Transverse colon (tissue), 4 donors: ENCODE measurements around the gene KCNJ2.

Source experiments
- CTCF ChIP-seq, 5 experiments: fragments of 200-600 bp in 3 of 5; fragments of 450-650 bp in 2 of 5; sonication (generic) in 3 of 5; IDR thresholded peaks; 1 replicate in 2 of 5; 2 replicates in 3 of 5; pipeline ENCODE4 v1.5.1; 2016 to 2017; ENCODE audit warnings: antibody characterized with exemption in 5 of 5, inconsistent platforms in 3 of 5, mild to moderate bottlenecking in 2 of 5, moderate library complexity in 1 of 5
- EP300 ChIP-seq: sonication (generic); formaldehyde crosslinking; IDR thresholded peaks from one replicate; pipeline ENCODE4 v1.6.1; 2017; ENCODE audit warnings: antibody characterized with exemption, low read depth
- POLR2A ChIP-seq: fragments of 450-650 bp; IDR thresholded peaks from one replicate; pipeline ENCODE4 v1.6.1; 2016; ENCODE audit warnings: antibody characterized with exemption, mild to moderate bottlenecking, moderate library complexity
- POLR2AphosphoS5 ChIP-seq, 3 donors: sonication (generic); formaldehyde crosslinking; IDR thresholded peaks; one replicate each; pipeline ENCODE4 v1.6.1; 2016; ENCODE audit warnings: antibody characterized with exemption in 3 of 3

DNA sequence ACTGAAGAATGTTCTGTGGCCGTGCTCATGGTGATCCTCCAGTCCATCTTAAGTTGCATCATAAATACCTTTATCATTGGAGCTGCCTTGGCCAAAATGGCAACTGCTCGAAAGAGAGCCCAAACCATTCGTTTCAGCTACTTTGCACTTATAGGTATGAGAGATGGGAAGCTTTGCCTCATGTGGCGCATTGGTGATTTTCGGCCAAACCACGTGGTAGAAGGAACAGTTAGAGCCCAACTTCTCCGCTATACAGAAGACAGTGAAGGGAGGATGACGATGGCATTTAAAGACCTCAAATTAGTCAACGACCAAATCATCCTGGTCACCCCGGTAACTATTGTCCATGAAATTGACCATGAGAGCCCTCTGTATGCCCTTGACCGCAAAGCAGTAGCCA, 36.8 kb upstream of the KCNJ2 start:
- no peak for TF ChIP-seq CTCF (IDR thresholded peaks at IDR 0.05)
- no peak for TF ChIP-seq POLR2A
- no peak for TF ChIP-seq POLR2AphosphoS5 (IDR thresholded peaks at IDR 0.05)
- TF ChIP-seq EP300 = no peak
